Measurements from ENCODE around the gene AMFR.

The AMFR gene

GRCh38 chr16:56348168-56349085, 76.9 kb downstream of the AMFR start:
- DNase-seq (ENCODE audit: low read depth in 2 of 2) = no peak

GRCh38 chr16:56347670-56348069, 77.7 kb downstream of the AMFR start:
- no peak for DNase-seq (ENCODE audit: low read depth in 2 of 2)

- DNase-seq (ENCODE audit: low read depth in 2 of 2) = no peak
Observed at GRCh38 chr16:56347166-56347565, 78.2 kb downstream of the AMFR start.

GRCh38 chr16:56346131-56346890, 79.0 kb downstream of the AMFR start:
- DNase-seq (ENCODE audit: low read depth in 2 of 2) = no peak

GRCh38 chr16:56345406-56346050, 79.8 kb downstream of the AMFR start:
- DNase-seq (ENCODE audit: low read depth in 2 of 2) = no peak

GRCh38 chr16:56344518-56345405, 80.6 kb downstream of the AMFR start:
- no peak for DNase-seq (ENCODE audit: low read depth in 2 of 2)

- DNase-seq (ENCODE audit: low read depth in 2 of 2) = no peak
Observed at GRCh38 chr16:56343661-56344517, 81.5 kb downstream of the AMFR start.

GRCh38 chr16:56341656-56342399, 83.5 kb downstream of the AMFR start:
- no peak for DNase-seq (ENCODE audit: low read depth in 2 of 2)

- DNase-seq (ENCODE audit: low read depth in 2 of 2) = no peak
Observed at GRCh38 chr16:56340864-56341365, 84.4 kb downstream of the AMFR start.

GRCh38 chr16:56340416-56340815, 84.9 kb downstream of the AMFR start:
- no peak for DNase-seq (ENCODE audit: low read depth in 2 of 2)

GRCh38 chr16:56339431-56340195, 85.7 kb downstream of the AMFR start:
- no peak for DNase-seq (ENCODE audit: low read depth in 2 of 2)

- no peak for DNase-seq (ENCODE audit: low read depth in 2 of 2)
Observed at GRCh38 chr16:56338566-56339318, 86.6 kb downstream of the AMFR start.

- no peak for DNase-seq (ENCODE audit: low read depth in 2 of 2)
Observed at GRCh38 chr16:56337858-56338325, 87.5 kb downstream of the AMFR start.

GRCh38 chr16:56337131-56337857, 88.1 kb downstream of the AMFR start:
- no peak for DNase-seq (ENCODE audit: low read depth in 2 of 2)

- DNase-seq (ENCODE audit: low read depth in 2 of 2) = no peak
Observed at GRCh38 chr16:56336711-56337110, 88.6 kb downstream of the AMFR start.

GRCh38 chr16:56336071-56336688, 89.2 kb downstream of the AMFR start:
- no peak for DNase-seq (ENCODE audit: low read depth in 2 of 2)

- DNase-seq (ENCODE audit: low read depth in 2 of 2) = no peak
Observed at GRCh38 chr16:56334761-56335160, 90.6 kb downstream of the AMFR start.
